ENCODE measurements around the gene SLC35E4. TPM values are rescaled to one million over a fixed set of nuclear protein-coding genes. Genes with fewer than 3 reads are reported as not detected.

Gene SLC35E4
- total RNA-seq, 4 donors from 2014 or later = 14.6 to 22.2 (median 18.6) TPM

GRCh38 chr22:30603801-30604200 is 31.8 kb upstream of the SLC35E4 start:
- no peak for DNase-seq (ENCODE audit: low spot score in 2 of 2)
- intact Hi-C loops (cut with DNase I; ENCODE audit: low total_unique reads) = no loop called here
- H3K4me3 ChIP-seq (ENCODE audit: low read depth, poor library complexity, severe bottlenecking) = no peak overlapping the region
- no peak for TF ChIP-seq POLR2A (IDR thresholded peaks at IDR 0.05)
- TF ChIP-seq, protein P1, sequence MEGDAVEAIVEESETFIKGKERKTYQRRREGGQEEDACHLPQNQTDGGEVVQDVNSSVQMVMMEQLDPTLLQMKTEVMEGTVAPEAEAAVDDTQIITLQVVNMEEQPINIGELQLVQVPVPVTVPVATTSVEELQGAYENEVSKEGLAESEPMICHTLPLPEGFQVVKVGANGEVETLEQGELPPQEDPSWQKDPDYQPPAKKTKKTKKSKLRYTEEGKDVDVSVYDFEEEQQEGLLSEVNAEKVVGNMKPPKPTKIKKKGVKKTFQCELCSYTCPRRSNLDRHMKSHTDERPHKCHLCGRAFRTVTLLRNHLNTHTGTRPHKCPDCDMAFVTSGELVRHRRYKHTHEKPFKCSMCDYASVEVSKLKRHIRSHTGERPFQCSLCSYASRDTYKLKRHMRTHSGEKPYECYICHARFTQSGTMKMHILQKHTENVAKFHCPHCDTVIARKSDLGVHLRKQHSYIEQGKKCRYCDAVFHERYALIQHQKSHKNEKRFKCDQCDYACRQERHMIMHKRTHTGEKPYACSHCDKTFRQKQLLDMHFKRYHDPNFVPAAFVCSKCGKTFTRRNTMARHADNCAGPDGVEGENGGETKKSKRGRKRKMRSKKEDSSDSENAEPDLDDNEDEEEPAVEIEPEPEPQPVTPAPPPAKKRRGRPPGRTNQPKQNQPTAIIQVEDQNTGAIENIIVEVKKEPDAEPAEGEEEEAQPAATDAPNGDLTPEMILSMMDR (IDR thresholded peaks at IDR 0.05) = no peak
- 74 to 79% methylated on average over 3 of the region's 3 CpGs for WGBS, 2 donors

DNA sequence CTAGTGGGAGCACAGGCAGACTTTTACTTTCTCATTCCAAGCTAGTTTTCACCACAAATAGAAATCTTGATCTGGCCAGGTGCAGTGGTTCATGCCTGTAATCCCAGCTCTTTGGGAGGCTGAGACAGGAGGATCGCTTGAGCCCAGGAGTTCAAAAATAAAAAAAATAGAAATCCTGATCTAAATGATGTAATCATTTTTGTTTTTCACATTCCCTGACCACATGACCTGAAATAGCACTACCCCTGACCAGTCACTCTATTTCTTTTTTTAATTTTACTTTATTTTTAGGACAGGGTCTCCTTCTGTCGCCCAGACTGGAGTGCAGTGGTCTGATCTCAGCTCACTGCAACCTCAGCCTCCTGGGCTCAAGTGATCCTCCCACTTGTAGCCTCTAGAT is 30.9 kb upstream of the SLC35E4 start:
- H3K4me3 ChIP-seq (ENCODE audit: low read depth, poor library complexity, severe bottlenecking) = no peak overlapping the region
- no peak for DNase-seq (ENCODE audit: low spot score in 2 of 2)
- WGBS, 2 donors = 90 to 93% methylated on average over 2 of the region's 2 CpGs
- TF ChIP-seq, protein P1 (IDR thresholded peaks at IDR 0.05) = no peak
- TF ChIP-seq POLR2A (IDR thresholded peaks at IDR 0.05) = no peak
- intact Hi-C loops (cut with DNase I; ENCODE audit: low total_unique reads) = no loop called here

DNA sequence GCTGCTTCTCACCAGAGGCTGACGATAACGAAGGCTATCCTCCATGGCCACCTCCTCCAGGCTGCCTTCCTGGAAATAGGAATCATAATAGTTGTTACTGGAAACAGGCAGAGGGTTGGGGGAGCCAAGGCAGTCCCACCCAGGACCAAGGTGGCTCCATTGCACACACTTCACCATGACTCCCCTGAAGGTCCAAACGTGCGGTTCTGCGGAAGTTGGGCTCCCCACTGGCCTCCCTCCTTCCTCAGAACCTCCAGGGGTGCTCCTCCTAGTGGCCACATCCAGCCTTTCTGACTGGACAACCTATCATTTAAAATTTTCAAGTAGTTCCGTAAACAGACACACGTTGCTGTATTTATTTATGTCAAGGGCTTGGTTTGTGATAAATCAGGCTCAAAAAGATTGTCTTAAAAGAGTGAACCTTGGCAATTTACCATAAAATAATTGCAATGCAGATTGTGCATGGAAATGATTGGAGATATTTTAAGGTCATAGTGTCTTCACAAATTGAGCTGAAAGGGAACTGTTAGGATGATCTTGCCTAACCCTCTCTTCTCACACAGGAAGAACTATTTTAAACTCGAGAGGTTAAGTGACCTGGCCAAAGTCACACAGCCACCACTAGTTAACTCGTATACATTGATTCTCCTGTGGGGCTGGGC is 30.0 kb upstream of the SLC35E4 start:
- no peak overlapping the region for H3K4me3 ChIP-seq (ENCODE audit: low read depth, poor library complexity, severe bottlenecking)
- 25% methylated on average over 9 of the region's 9 CpGs for WGBS, 2 donors
- TF ChIP-seq, protein P1 (IDR thresholded peaks at IDR 0.05) = no peak
- no peak for TF ChIP-seq POLR2A (IDR thresholded peaks at IDR 0.05)
- peak in 1 of 2 donors; percentile 43 for DNase-seq (ENCODE audit: low spot score in 2 of 2)
- intact Hi-C loops (cut with DNase I; ENCODE audit: low total_unique reads) = no loop called here

DNA sequence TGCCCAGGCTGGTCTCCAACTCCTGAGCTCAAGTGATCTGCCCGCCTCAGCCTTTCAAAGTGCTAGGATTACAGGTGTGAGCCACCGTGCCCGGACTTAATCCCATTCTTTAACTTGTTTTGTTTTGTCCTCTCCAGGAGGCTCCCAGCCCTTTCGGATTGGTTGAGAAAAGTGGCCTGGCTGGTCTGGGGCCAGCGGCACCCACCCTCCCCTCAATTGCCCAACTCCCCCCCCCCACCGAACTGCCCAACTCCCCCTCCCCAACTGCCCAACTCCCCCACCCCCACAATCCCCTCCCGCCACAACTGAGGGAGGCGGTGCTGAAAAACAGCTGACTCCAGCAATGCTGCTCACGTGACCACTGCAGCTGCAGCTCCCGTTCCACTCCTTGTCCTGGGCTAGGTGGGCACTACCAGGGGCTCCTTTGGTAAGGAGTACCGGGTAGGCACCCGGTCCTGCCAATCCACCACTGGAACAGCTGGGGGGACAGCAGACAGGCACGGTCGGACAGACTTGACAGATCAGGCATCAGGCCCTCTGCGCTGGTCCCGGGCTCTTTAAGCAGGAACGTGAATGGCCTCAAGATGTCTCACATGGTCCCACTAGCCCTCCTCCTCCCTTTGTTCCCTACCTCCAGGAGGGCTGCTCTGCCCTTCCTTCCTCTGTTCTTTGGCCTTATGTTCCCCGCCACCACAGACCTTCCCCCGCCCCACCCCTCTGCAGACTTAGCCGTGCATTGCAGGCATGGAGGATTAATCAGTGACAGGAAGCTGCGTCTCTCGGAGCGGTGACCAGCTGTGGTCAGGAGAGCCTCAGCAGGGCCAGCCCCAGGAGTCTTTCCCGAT is 28.9 kb upstream of the SLC35E4 start, which contains the start of gene TCN2:
Gene TCN2 (plus strand): TSS at position 720 of the 845 bp plus-strand sequence. CDS start 158 bp downstream, outside the sequence.
- intact Hi-C loops (cut with DNase I; ENCODE audit: low total_unique reads) = no loop called here
- TF ChIP-seq, protein P1 (IDR thresholded peaks at IDR 0.05) = no peak
- TF ChIP-seq POLR2A (IDR thresholded peaks at IDR 0.05) = no peak
- H3K4me3 ChIP-seq (ENCODE audit: low read depth, poor library complexity, severe bottlenecking) = peak within 1 kb of the TSS; percentile 47
- WGBS, 2 donors = 1 to 3% methylated on average over 17 to 24 of the region's 24 CpGs
- DNase-seq (ENCODE audit: low spot score in 2 of 2) = peak; percentile 60 to 93

GRCh38 chr22:30607300-30607930 is 28.2 kb upstream of the SLC35E4 start:
- TF ChIP-seq, protein P1 (IDR thresholded peaks at IDR 0.05) = no peak
- no peak for TF ChIP-seq POLR2A (IDR thresholded peaks at IDR 0.05)
- DNase-seq (ENCODE audit: low spot score in 2 of 2) = no peak
- WGBS, 2 donors = 76 to 80% methylated on average over 7 of the region's 7 CpGs
- H3K4me3 ChIP-seq (ENCODE audit: low read depth, poor library complexity, severe bottlenecking) = peak overlapping the region; percentile 47
- intact Hi-C loops (cut with DNase I; ENCODE audit: low total_unique reads) = no loop called here
